DMS 273 treated with DMSO at 0.1 percent for 48 hours (cell line): ENCODE results near the gene DPEP3.
"Not testable (repeated sequence)": the region's sequence is repeated elsewhere in the genome, so short reads cannot be mapped to it uniquely, and the experiment has no call there.

Source experiments
- DNase-seq: peaks from one replicate; lab custom pipeline; 2025; lab: John Stamatoyannopoulos, UW

The DPEP3 gene

GRCh38 chr16:67943619-67944504 lies 36.4 kb downstream of the DPEP3 start, which contains the start of gene LCAT:
LCAT (minus strand) TSS chr16:67944120; CDS start chr16:67944101, 19 bp downstream.
- no peak for DNase-seq

DNA sequence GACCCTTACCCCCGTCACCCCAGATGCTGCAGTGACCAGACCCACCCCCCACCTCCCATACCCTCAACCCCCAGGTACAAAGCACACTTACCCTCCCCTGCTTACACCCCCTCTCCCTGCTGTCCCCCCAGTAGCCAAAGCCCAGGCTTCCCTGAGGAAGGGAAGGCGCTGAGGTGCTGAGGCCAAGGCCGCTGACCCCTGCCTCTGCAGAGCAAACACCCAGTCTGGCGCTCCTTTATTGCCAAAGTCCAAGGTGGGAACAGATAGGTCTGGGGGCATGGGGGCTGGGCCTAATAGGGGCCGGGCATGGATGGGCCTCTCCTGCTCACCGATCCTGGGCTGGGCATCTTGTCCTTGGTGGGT lies 37.1 kb downstream of the DPEP3 start:
- DNase-seq: no peak

GRCh38 chr16:67942510-67943255 lies 37.6 kb downstream of the DPEP3 start:
- no peak for DNase-seq

DNA sequence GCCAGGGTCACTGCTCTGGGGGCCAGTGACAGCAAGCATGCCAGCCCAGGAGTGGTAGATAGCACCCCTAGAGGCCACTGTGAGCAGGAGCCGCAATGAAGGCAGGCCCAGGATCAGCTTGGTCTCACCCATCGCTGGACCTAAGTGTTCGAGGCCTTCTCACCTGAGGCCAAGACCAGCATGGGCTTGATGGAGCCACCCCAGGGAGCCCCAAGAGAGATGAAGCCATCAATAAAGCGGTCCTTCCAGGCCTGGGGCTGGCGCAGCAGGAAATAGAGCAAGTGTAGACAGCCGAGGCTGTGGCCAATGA lies 38.1 kb downstream of the DPEP3 start:
- DNase-seq: no peak

GRCh38 chr16:67941469-67942199 lies 38.7 kb downstream of the DPEP3 start:
- no peak for DNase-seq

DNA sequence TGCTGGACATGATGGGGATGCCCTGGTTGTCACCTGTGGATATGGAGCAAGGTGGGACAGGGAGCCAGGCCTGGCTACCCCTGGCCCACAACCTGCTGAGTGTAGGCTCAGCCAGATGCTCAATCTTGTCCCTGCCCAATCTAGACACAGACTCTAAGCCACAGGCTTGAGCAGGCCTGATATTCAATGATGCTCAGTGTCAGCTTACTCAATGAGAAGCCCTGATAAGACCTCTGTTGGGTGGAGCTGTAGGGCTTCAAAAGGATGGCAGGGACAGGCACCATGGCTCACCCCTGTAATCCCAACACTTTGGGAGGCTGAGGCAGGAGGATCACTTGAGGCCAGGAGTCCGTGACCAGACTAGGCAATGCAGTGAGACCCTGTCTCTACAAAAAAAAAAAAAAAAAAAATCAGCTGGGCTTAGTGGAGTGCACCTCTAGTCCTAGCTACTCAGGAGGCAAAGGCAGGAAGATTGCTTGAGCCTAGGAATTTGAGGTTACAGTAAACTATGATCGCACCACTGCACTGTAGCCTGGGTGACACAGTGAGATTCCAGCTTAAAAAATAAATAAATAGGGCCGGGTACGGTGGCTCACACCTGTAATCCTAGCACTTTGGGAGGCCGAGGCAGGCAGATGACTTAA lies 39.7 kb downstream of the DPEP3 start:
- no peak for DNase-seq

GRCh38 chr16:67939507-67940445 lies 40.5 kb downstream of the DPEP3 start:
- no peak for DNase-seq

DNA sequence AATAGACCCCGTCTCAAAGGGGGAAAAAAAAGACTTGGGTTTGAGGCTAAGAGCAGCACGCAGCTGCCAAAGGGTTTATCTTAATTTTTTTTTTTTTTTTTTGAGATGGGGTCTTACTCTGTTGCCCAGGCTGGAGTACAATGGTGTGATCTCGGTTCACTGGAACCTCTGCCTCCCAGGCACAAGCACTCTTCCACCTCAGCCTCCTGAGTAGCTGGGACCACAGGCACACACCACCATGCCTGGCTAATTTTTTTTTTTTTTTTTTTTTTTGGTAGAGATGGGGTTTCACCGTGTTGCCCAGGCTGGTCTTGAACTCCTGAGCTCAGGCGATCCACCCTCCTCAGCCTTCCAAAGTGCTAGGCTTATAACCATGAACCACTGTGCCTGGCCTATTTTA lies 42.6 kb downstream of the DPEP3 start:
- not testable (repeated sequence) for DNase-seq

GRCh38 chr16:67936880-67937605 lies 43.3 kb downstream of the DPEP3 start:
- no peak for DNase-seq

- DNase-seq: peak; percentile 32
Observed at GRCh38 chr16:67936124-67936879, 44.0 kb downstream of the DPEP3 start, which contains the start of gene PSMB10. PSMB10 (minus strand) TSS chr16:67936850; CDS start chr16:67936749, 101 bp downstream.

DNA sequence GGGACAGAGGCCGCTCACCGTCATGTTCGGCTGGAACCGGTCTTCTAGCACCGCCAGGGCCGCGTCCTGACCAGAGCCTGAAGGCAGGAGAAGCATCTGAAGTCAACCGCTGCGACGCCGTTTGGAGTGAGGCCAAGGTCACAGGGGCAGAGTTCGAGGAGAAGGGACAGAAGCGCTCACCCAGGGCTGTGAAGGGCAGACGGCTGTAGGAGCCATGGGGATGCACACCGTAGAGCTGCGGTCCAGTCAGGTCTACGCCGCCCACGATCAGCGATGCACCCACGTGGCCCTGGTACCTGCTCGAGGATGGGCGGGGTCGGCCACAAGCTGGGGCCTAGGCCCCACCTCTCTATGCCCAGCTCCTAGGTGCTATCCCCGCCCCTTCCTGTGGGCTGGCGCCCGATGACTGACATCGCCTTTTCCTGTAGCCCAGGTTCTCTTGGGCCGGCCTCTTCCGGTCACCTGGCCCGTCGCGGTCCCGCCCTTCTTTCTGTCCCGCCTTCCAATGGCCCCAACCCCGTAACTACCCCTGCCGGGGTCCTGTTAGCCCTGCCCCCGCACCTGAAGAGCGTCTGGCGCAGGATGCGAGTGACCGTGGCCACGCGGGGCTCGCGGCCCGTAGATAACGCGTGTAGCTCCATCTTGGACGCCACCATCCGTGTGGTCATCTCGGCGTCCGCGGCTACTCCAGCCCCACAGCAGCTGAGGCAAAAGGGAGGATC lies 44.7 kb downstream of the DPEP3 start:
- DNase-seq: peak; percentile 94

- no peak for DNase-seq
Observed at GRCh38 chr16:67935101-67935401, 45.2 kb downstream of the DPEP3 start.

GRCh38 chr16:67934306-67935100 lies 45.8 kb downstream of the DPEP3 start:
- no peak for DNase-seq

GRCh38 chr16:67933805-67934204 lies 46.5 kb downstream of the DPEP3 start:
- no peak for DNase-seq

DNA sequence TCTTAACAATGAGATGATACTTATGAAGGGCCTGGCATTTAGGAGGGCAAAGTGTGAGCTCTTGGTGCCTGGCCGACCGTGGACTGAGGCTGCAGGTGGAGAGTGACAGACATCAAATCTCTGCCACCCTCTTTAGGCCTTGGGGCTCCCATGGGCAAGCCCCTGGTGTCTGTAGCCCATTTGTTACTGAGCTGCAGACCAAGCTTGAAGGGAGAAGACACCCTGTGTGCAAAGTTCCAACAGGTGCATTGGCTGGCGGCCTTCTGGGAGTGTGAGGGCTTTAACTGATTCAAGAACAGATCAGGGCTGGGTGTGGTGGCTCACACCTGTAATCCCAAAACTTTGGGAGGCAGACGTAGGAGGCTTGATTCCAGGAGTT lies 47.8 kb downstream of the DPEP3 start:
- DNase-seq: no peak

- no peak for DNase-seq
Observed at GRCh38 chr16:67931712-67932461, 48.4 kb downstream of the DPEP3 start, which contains the start of gene CTRL. CTRL (minus strand) TSS chr16:67931862; CDS start chr16:67931852, 10 bp downstream.

- DNase-seq: no peak
Observed at GRCh38 chr16:67930678-67931211, 49.6 kb downstream of the DPEP3 start.
